IPS-NIHi7 (cell line): ENCODE data around the gene LRRC46.
A peak's percentile ranks its signal among the peaks of the same experiment; 100 is the strongest.

ENCODE experiments used
- DNase-seq: peaks from one replicate; pipeline ENCODE4 v3.0.0; 2012; ENCODE audit warnings: mixed read lengths; ENCODE audit errors: extremely low spot score

Gene LRRC46

DNA sequence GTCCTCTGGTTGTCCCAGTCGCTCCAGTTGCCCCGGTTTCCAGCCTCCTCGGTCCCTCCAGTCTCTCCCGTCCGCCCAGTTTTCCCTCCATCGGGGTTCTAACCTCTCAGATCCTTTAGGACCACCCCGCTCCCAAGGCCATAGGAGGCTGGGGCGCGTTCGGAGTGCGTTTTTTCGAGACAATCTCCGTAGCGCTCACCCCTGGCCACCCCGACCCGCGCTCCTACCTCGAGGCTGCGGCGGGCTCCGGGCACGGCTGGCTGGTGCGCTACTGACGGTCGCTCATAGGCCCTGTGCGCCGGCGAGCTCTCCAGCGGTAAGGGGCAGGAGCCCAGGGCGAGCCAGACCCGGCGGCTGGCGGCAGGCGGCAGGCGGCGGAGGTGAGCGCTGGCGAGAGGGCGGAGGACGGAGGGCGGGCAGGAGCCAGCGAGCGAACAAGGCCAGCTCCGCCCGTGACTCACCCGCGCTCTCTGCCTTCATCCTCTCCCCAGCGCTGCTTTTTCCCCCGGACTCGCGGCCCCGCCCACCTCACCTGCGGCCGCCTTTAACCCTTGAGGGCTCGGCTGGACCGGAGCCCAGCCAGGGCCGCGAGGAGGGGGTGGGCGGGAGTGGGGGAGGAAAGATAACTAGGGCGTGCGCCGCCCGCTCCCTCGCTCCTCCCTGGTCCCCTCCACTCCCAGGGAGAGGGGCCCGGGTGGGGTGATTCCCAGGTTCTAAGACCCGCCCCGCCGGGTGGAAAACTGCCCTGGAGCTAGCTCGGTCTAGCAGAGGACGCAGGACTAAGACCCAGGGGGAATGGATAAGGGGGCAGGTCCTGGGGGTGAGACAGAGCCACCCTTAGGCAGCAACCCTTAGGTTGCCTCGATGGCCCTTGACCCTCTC is 19.5 kb downstream of the LRRC46 start, which contains the start of gene SP6:
Gene SP6, minus strand, starts transcription at position 472 of the 882 bp plus-strand sequence. CDS start 2,734 bp downstream, outside the sequence.
- peak; percentile 87 for DNase-seq

DNA sequence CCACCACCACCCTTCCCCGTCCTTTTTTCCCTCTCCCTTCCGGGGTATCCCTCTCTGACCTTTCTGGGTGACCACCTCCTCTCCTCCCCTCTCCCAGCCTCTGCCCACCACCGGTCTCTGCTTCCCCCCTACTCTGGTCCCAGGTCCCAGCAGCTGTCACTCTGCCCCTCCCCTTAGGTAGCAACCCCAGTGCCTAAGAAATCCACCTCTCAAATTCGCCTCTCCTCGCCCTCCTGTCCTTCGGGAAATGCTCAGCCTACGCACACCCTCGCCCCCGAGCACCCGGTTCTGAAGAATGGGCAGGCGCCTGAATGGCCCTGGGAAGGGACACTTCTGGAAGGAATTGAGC is 20.3 kb downstream of the LRRC46 start:
- DNase-seq, result peak; percentile 56

DNA sequence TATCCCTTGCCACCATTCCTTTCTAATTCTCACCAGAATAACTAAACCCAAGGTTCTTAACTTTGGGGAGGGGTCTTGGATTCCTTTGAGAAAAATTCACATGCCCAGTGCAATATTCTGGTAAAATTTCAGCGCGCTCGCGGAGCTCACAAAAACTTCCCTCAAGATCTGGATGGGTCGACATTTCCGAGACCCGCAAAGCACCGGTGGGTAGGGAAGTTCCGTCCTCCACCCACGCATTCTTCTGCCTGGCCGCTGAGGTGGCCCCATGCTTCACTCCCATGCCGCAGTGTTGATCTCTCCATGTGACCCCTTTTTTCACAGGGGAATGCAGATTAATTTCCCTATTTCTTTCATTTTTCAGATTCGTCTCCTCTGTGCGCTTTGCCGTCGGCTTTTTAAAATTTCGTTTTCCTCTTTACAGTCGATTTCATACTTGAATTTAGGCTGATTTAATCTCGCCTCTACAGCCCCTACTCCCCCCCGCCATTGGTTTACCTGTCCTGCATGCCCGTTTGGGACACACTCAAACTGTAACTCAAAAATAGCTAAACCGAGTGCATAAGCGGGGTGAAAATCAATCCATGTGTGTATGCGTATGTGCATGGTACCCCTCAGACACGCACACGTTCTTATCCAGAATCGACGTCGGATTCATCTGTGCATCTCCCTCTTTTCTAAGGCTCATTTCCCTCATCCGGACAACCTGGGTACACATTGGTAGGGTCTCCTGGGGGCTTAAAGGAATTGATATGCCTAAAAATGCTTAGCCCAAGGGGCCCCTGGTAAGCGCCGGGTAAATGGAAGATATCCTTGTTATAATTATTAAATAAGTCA is 20.9 kb downstream of the LRRC46 start:
- DNase-seq, result no peak

DNA sequence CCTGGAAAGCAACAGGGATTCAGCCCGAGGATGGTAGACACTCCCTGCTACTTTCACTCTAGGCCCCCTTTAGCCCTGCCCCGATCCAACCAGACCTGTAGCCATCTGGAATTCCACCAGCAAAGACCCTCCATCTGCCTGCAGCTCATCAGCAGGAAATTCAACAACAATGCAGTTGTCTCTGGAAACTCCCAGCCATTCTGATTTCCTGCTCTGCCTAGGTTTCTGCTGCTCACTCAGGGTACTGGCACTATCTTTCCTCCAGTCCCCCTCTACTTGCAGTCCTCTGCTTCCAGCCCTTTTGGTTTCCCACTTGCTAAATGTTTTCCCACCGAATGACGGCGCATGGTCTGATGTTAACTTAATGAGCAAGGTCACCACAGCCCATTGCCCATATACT is 22.1 kb downstream of the LRRC46 start:
- no peak for DNase-seq

DNA sequence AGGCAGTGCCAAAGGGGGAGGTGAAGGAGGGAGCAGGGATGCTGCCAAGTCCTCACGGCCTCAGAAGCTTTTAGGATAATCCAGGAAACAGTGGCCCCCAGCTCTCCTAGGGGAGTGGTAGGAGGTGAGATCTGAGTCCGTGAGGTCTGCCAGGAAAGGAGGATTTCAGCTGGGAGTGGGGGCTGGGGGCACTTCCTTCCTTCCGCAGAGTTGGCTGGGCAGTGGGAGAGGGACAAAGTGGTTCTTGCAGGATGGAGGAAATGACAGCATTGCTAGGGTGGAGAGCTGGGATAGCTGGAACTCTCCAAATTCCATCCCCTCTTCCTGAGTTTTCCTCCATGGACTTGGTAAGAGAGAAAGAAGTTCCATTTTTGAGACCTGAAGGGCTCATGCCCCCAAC is 24.3 kb downstream of the LRRC46 start:
- DNase-seq, result no peak

DNA sequence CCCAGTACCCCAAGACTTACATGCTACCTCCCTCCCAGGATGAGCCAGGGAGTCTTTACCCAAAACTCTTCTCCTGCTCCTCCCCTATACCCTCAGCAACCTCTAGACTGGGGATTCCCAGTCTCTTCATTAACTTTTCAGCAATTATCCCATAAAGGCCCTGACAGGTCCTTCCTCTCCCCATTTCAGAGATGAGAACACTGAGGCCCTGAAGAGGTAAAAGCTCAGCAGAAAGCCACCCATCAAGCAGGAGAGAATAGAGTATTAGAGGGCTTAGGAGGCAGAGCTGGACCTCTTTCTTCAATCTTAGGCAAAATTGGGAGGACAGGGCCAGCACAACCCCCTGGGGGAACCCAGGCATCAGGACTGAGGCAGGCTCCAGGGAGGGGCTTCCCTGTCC is 25.4 kb downstream of the LRRC46 start:
- no peak for DNase-seq

DNA sequence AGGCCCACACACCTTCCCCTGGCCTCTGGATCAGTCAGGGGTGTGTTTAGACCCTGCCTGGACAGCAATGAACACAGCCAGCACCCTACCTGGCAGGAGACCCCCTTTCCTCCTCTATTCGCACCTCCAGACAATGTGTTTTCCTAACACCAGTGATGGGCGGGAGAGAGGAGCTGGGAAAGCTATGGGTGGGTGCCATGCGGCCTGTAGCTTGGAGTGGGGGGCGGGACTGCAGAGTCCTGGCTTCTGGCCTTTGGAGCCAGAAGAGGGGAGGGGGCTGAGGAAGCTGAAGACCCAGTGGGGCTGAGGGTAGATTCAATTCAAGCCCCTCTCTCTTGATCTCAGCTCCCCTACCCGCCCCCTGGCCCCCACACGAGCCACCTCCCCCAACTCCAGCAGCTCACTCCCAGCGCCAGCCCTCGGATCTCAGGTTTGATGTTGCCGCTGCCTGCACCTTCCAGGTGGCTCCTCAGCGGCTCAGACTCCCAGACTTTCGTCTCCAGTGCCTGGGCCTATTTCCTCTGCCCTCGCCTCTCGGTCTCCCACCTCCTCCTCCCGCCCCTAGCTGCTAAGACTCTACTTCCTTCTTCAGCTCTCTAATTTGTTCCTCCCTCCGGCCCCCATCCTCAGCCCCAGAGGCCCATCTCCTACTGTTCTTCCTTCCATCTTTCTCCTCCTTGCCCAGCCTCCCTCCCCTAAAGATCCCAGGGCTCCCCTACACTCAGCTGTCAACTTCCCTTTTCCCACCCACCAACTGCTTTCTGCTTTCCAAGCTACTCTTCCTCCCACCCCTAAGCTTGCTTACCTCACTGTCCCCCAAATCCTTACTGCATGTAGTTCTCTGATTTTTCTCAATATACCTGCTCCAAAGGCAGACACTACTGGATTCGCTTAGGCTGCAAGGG is 26.3 kb downstream of the LRRC46 start:
- peak; percentile 48 for DNase-seq

DNA sequence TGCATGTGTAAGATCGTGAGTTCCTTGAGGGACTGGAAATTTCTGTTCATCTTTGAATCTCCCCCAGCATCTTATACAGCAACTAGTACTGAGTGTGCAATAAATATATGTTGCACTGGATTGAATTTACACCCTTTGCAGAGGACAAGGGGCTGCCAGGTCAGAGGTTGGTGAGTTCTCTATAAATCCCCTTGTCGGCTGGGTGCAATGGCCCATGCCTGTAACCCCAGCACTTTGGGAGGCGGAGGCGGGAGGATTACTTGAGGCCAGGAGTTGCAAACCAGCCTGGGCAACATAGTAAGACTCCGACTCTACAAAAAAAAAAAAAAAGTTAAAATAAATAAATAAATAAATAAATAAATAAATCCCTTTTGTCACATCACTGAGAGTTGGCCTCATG is 28.9 kb downstream of the LRRC46 start:
- no peak for DNase-seq

DNA sequence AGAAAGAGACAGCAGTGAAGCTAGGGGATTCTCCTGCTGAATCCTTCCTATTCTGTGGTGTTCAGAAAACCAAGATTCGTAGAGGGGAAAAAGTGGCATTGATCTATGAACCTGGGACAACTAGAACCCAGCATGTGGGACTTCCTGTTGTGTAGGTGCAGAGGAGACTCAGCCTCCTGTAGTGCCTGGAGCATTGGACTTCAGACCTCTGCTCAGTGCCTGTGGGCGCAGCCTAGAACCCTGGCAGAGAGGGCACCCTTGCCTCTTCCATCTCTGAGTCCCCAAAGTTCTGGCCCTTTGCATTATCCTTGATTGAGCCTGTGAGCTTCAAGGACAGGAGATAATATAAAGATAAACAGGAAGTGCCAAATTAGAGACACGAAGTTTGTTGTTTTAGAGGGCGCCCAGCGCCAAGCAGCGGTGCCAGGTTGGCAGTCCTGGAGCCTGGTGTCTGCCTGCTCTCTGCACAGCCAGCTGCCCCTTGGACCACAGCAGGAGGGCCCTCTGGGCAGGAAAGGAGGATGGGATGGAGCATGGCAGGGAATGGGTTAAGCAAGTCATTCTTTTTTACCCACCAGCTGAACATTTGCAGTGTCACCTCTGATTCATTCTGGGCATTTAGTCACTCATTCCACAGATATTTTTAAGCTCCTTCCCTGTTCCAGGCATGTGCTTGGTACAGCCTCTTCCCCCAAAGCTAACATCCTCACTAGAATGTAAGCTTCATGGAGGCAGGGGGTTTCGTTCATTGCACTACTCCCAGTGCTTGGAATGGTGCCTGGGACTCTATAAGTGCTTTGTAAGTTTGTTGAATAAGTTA is 31.4 kb downstream of the LRRC46 start:
- no peak for DNase-seq

DNA sequence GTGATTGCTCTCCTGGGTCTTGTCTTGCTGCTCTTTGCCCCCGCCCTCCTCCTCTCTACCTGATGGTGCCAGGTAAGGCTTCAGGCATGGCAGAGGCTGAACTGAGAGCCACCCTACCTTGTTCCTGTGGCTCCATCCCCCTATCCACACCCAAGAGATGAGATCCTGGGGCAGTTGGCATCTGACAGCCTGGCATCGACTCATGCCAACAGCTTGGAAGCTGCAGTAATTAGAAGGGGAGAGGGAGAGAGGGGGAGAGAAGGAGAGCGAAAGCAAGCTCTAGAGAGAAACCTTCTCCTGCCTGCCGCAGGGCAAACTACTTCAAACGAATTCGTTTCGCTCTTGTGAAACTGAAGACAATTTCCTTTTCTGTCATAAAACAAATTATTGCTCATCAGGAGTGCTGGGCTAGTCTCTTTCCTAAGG is 33.3 kb downstream of the LRRC46 start:
- no peak for DNase-seq

DNA sequence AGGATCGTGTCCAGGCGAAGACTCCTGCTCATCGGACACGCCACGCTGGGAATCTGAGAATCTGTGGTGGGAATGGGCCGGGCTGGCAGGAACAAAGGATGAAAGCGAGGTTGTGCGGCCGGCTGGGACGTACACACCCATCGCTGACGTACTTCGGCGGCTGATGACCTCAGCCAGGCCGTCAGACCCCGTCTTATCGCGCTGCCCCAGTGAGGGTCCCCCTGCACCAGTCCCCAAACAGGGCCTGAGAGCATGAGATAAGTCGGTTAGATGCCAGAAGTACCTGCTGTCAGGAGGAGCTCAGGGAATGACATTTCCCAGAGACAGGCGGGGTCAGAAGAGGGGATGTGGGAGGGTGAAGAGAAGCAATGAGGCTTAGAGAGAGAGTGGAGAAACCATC is 35.5 kb downstream of the LRRC46 start:
- no peak for DNase-seq

DNA sequence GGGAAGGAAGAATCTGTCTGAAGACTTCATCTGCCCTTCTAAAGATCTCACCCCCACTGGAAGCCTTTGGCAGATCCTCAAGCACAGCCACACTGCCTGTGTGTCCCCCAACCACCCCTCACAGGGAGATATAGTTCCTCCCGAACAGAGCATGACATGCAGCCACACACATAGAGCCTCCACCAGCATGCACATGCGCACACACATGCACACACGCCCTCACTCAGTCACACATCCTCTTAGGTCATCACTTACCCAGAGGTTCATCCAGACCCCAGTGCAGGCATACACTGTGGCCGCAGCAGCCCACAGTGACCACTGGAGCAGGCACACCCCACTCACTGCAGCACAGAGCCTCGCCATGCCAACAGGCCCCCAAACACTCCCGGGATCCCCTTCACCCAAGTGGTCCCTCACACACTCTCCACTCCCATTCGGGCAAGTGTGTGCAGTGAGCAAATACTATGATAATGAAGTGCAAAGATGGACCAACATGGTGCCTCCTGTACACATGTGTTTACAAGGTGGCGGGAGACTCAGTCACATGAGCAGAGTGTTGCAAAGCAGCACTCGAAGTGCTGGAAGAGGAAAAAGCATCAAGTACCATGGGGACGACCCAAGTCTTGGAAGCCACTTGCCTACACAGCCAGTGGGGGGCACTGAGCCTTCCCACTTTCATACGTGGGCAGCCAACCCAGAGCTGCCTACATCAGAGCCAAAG is 36.5 kb downstream of the LRRC46 start:
- no peak for DNase-seq

DNA sequence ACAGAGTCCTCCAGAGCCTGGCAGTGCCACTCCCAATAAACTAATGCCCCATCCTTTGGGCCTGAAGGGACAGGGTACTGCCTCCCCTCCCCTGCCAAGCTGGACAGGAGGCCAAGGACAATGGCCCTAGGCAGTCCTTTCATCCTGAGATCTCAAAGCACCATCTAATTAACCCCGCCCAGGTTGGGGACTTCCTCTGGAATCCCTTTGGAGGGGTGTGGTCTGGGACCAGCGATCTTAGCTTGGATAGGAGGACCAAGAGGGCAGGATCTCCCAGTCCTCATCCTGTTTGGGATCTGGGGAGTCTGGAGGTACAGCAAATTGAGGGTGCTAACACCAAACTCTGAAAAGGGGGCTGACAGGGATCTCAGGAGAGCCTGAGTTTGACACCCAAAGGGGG is 37.6 kb downstream of the LRRC46 start:
- no peak for DNase-seq

DNA sequence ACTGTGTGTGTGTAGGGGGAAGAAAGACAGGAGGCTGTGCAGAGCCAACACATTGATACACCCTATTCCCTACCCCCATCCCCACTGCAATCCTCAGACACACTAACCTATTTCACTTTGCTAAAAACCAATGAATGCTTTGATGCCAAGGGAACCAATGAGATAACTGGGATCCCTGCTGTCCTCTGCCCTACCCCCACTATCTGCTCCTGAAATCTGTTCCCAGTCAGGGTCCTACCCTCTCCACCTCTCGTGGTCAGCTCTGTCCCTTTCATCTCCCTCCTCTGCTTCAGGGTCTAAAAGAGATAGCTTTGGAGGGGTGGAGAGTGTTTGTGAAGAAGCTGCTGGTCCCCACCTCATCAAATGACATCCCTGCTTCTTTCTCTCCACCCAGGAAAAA is 38.6 kb downstream of the LRRC46 start:
- no peak for DNase-seq

DNA sequence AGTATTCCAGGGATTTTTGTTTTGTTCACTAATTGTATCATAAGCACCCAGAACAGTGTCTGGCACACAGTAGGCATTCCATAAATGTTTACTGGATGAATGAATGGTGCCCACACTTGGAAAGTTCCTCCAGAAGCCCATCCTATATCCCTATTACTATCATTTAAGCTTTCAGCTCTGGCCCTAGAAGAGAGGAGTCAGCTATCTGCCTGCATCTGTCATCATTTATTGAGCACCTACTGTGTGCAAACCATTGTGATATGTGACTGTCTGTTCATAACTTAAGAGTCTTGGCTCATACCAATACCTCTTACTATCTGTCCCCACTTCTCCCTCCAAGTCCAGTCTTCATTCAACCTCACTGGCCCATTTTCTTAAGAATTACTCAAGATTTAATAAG is 39.6 kb downstream of the LRRC46 start:
- no peak for DNase-seq

DNA sequence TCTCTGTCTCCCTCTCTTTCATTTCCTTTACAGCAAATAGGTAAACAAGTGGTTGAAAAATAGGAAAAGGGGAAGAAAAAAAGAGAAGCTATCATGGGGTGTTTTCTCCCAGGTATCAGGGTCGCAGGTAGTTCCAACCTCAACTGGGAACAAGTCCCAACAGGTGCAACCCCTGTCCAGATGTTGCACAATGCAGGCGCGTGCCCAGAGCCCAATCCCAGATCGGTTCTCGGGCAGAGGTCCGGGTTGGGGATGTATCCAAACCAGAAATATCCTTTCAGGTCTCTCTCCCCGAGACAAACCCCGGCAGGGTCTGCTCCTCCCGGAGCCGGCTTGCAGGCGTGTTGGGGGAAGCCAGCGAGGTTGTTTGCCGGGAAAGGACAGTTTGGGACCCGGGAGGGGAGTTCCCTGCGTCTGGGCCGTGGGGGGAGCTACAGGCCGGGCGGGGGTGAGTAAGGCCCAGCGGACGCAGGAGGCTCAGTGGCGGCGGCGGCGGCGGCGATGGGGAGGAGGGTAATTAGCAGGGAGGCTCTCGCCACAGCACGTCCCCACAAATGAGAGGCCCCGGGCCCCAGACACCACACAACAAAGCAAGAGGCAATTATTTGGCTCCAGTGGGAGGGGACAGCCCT is 40.7 kb downstream of the LRRC46 start:
- DNase-seq, result peak; percentile 60

DNA sequence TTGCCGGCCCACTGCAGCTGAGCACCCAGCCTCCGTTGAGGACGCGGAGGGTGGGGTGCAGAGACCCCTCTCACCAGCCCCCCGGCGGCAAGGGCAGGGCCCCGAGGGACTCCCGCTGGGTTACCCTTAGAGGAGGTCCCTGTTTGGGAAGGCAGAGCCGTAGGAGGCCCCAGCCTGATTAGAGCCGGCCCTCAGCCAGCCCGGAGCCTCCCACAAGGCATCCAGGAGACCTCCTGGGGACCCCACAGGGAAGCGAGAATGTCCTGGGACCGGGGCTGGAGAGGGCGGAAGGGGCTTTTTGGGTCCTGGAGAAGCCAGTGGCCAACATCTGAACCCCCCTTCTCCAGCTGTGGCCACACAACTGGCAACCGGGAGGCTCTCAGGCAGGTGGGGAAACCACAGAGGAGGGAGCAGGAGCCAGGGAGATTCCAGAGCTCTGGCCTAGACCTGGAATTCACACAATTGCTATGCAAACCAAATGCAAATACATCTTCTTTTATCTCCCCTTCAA is 41.2 kb downstream of the LRRC46 start:
- no peak for DNase-seq

DNA sequence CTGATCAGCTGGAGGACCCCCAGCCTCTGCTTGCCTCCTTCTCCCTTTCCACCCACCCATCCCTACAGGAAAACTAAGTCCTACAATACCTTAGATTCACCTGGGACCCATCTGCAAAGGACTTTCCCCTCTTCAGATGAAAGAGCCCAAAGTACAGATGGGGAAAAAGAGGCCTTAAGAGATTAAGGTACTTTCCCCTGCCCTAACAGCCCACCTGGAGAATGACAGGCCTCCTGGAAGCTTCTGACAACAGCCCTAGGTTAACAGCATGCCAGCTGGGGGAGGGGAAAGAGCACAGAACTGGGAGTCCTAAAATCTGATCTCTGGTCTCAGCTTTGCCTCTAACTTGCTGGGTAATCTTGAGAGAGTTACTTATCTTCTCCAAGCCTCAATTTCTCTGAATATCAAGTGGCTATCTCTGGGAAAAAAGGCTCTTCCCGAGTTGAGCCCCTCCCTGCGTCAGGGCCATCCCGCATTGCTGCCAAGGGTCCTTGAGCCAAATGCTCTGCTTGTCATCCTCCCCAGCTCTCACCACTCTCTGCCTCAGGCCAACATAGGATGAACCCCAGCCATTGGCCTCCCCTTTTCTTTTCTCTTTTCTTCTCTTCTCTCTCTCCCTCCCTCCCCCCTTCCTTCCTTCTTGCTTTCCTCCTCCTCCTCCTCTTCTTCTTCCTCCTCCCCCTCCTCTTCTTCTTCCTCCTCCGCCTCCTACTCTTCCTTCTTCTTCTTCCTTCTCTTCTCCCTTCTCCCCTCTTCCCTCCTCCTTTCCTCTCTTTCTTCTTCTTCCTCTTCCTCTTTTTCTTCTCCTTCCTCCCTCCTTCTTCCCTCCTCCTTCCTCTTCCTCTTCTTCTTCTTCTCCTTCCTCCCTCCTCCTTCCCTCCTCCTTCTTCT is 42.0 kb downstream of the LRRC46 start:
- no peak for DNase-seq
